Keratinocyte (primary cell): ENCODE data around the gene RNF166. TPM values are rescaled to one million over a fixed set of nuclear protein-coding genes. Genes with fewer than 3 reads are reported as not detected.

Experiments
- DNase-seq: peaks from one replicate; pipeline ENCODE4 v3.0.0-alpha.2; 2011; ENCODE audit warnings: low read depth, missing footprints, low spot score
- FAIRE-seq: peaks from 2 replicates; lab custom pipeline; 2011; peaks lifted over from hg19 to GRCh38; lab: Jason Lieb, UNC
- H2AFZ ChIP-seq: 2 replicates; pipeline ENCODE4 v1.6.0; 2012; ENCODE audit warnings: low read length, control low read depth, inconsistent platforms; ENCODE audit not compliant: control insufficient read depth
- H3K27ac ChIP-seq: 2 replicates; pipeline ENCODE4 v1.5.1; 2011; ENCODE audit warnings: low read length; ENCODE audit not compliant: control insufficient read depth, insufficient read depth
- H3K27me3 ChIP-seq: 3 replicates; pipeline ENCODE4 v1.6.0; 2011; ENCODE audit warnings: low read length; ENCODE audit not compliant: control insufficient read depth, insufficient read depth; ENCODE audit errors: extremely low read depth
- H3K36me3 ChIP-seq, 2 experiments: 2 replicates in 1 of 2; 3 replicates in 1 of 2; pipeline ENCODE4 v1.5.1; 2011; ENCODE audit warnings: low read length in 2 of 2, mild to moderate bottlenecking in 1 of 2; ENCODE audit not compliant: control insufficient read depth in 2 of 2, insufficient read depth in 2 of 2; ENCODE audit errors: extremely low read depth in 1 of 2
- H3K4me1 ChIP-seq: 3 replicates; pipeline ENCODE4 v1.5.1; 2011; ENCODE audit warnings: low read length; ENCODE audit not compliant: control insufficient read depth, insufficient read depth; ENCODE audit errors: extremely low read depth
- H3K4me2 ChIP-seq: 3 replicates; pipeline ENCODE4 v1.6.0; 2011; ENCODE audit warnings: low read depth, low read length; ENCODE audit not compliant: control insufficient read depth, insufficient read depth; ENCODE audit errors: extremely low read depth
- H3K4me3 ChIP-seq, 3 experiments: fragments of 200-600 bp in 1 of 3; sonication (generic) in 1 of 3; 2 replicates in 2 of 3; 3 replicates in 1 of 3; pipeline ENCODE4 v1.5.1; 2011 to 2016; ENCODE audit warnings: low read length in 3 of 3, mild to moderate bottlenecking in 3 of 3, control low read depth in 2 of 3, inconsistent platforms in 1 of 3, low read depth in 1 of 3, mixed read lengths in 1 of 3, mixed run types in 1 of 3, moderate library complexity in 1 of 3; ENCODE audit not compliant: control insufficient read depth in 2 of 3, insufficient read depth in 2 of 3; ENCODE audit errors: extremely low read depth in 1 of 3
- H3K79me2 ChIP-seq: 2 replicates; pipeline ENCODE4 v1.6.0; 2012; ENCODE audit warnings: low read length; ENCODE audit not compliant: control insufficient read depth, insufficient read depth
- H3K9ac ChIP-seq: 3 replicates; pipeline ENCODE4 v1.6.0; 2011; ENCODE audit warnings: low read length; ENCODE audit not compliant: control insufficient read depth, insufficient read depth; ENCODE audit errors: extremely low read depth
- H3K9me1 ChIP-seq: 3 replicates; pipeline ENCODE4 v1.6.0; 2011; ENCODE audit warnings: low read length; ENCODE audit not compliant: control insufficient read depth, insufficient read depth; ENCODE audit errors: extremely low read depth
- H3K9me3 ChIP-seq: 2 replicates; pipeline ENCODE4 v1.5.1; 2012; ENCODE audit warnings: low read depth, low read length; ENCODE audit not compliant: control insufficient read depth
- H4K20me1 ChIP-seq: 3 replicates; pipeline ENCODE4 v1.6.0; 2011; ENCODE audit warnings: low read length; ENCODE audit not compliant: control insufficient read depth, insufficient read depth; ENCODE audit errors: extremely low read depth
- EZH2 ChIP-seq: IDR thresholded peaks from one replicate; pipeline ENCODE4 v1.6.1; 2012; ENCODE audit warnings: inconsistent platforms, mild to moderate bottlenecking, low read length, moderate library complexity
- dilution Hi-C: fragments of 300-500 bp; cut with MboI; formaldehyde crosslinking; loops from one replicate; pipeline ENCODE4 v1.7.0; 2020; ENCODE audit warnings: low sequenced_read_pairs; ENCODE audit not compliant: extremely low pct_ligation_motif_present
- polyA plus RNA-seq, 5 experiments: library from polyadenylated mRNA; depleted of rRNA in 3 of 5; stranded (reverse) in 3 of 5; stranded (forward) in 1 of 5; unstranded in 1 of 5; fragments of >200 nt; gene quantifications; 1 replicate in 1 of 5; 2 replicates in 3 of 5; 3 replicates in 1 of 5; pipeline versions ENCODE4 v1.2.1 to v1.2.3, GENCODE V29; 2011 to 2012; ENCODE audit warnings: missing spikeins in 2 of 5, low read depth in 1 of 5, low replicate concordance in 1 of 5
- TF ChIP-seq, protein P1 (sequence below), 3 experiments: IDR thresholded peaks in 1 of 3; conservative IDR thresholded peaks in 1 of 3; optimal IDR thresholded peaks in 1 of 3; 2 replicates in 2 of 3; 3 replicates in 1 of 3; pipeline versions ENCODE3 to v1.5.1; 2011; ENCODE audit warnings: low read length in 3 of 3, mild to moderate bottlenecking in 3 of 3, moderate library complexity in 2 of 3, control low read depth in 1 of 3, inconsistent platforms in 1 of 3; ENCODE audit not compliant: insufficient read depth in 2 of 3; ENCODE audit errors: extremely low read depth in 1 of 3

The RNF166 gene
- polyA plus RNA-seq, 1 donor (not counting 4 experiments of a cell fraction or from before 2014, with no cell fraction given), result 3.4 TPM

DNA sequence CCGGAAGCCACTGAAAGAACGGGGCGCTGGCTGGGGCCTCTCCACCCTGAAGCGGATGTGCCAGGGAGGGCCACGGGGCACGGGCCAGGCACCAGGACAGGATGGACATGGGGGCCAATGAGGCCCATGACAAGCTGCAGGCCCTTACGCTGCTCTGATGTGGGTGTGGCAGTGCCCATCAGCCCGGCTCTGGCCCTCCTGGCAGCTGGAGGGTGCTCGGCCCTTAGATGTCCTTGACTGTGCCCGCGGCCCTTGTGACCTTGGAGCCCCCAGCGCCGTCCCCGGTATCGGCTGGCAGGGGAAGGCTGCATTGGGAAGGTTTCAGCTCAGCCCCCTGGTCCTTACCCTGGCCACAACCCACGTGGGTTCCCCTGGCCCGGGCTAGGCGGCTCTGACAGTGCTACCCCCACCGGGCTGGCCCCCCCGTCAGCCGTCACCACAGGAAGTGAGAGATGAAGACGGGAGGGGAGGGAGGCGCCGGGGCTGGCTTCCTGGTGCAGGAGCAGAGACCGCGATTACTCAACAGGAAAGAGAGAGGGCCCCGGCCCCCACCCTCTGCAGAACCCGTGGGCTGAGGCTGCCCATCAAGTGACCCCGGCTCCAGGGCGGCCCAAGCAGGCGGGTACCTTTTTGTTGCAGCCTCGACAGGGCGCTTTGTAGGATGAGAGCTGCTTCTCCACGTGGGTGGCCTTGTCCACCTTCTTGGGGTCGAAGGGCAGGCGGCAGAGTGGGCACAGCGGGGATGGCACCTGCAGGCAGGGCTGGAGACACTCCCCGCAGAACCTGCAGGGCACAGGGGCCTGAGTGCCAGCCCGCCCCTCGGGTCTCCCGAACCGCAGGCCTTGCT lies 5.3 kb downstream of the RNF166 start:
- FAIRE-seq (no peak), DNase-seq (no peak)
- dilution Hi-C loops, result no loop called here
- H3K4me2 ChIP-seq, result no peak overlapping the region
- H3K9me3 ChIP-seq, result no peaks in the 10 kb centered on the region
- no peak overlapping the region for H2AFZ ChIP-seq
- H3K4me1 ChIP-seq, result peaks cover 7% of the 10 kb centered on the region
- H4K20me1 ChIP-seq, result no peaks in the 10 kb centered on the region
- H3K27ac ChIP-seq, result no peak overlapping the region
- H3K36me3 ChIP-seq, result peaks cover 2 to 4% of the 10 kb centered on the region in 2 experiments
- H3K79me2 ChIP-seq, result no peaks in the 10 kb centered on the region
- H3K9ac ChIP-seq, result no peak overlapping the region
- H3K27me3 ChIP-seq, result no peaks in the 10 kb centered on the region
- H3K9me1 ChIP-seq, result no peaks in the 10 kb centered on the region
- H3K4me3 ChIP-seq, result no peak overlapping the region
- TF ChIP-seq EZH2, result no peak
- TF ChIP-seq, protein P1, sequence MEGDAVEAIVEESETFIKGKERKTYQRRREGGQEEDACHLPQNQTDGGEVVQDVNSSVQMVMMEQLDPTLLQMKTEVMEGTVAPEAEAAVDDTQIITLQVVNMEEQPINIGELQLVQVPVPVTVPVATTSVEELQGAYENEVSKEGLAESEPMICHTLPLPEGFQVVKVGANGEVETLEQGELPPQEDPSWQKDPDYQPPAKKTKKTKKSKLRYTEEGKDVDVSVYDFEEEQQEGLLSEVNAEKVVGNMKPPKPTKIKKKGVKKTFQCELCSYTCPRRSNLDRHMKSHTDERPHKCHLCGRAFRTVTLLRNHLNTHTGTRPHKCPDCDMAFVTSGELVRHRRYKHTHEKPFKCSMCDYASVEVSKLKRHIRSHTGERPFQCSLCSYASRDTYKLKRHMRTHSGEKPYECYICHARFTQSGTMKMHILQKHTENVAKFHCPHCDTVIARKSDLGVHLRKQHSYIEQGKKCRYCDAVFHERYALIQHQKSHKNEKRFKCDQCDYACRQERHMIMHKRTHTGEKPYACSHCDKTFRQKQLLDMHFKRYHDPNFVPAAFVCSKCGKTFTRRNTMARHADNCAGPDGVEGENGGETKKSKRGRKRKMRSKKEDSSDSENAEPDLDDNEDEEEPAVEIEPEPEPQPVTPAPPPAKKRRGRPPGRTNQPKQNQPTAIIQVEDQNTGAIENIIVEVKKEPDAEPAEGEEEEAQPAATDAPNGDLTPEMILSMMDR (optimal IDR thresholded peaks at IDR 0.05 in 1 of 3, IDR thresholded peaks at IDR 0.05 in 1 of 3, conservative IDR thresholded peaks at IDR 0.05 in 1 of 3; ENCODE audit: extremely low read depth in 1 of 3, insufficient read depth in 2 of 3, low read length in 3 of 3), result no peak

DNA sequence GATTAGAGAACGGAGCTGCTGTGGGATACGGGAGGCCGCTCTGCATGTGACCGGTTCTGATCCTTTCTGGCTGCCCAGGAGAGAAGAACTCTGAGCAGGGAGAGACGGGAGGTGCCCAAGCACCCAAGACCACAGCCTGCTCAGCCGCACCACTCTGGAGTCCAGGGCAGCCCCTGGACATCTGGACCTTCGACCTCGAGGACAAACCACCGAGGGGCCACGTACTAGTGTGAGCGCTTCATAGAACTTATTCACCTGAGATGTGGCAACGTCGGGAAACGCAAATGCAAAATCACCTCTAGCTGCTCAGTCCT lies 5.9 kb downstream of the RNF166 start:
- TF ChIP-seq, protein P1 (optimal IDR thresholded peaks at IDR 0.05 in 1 of 3, IDR thresholded peaks at IDR 0.05 in 1 of 3, conservative IDR thresholded peaks at IDR 0.05 in 1 of 3; ENCODE audit: extremely low read depth in 1 of 3, insufficient read depth in 2 of 3, low read length in 3 of 3), result no peak
- TF ChIP-seq EZH2, result no peak

More for the DNA sequence above, 5.9 kb downstream of the RNF166 start:
- no peak overlapping the region for H2AFZ ChIP-seq
- no peaks in the 10 kb centered on the region for H3K27me3 ChIP-seq
- no peak for FAIRE-seq
- no peak overlapping the region for H3K4me3 ChIP-seq
- H3K4me1 ChIP-seq, result peaks cover 3% of the 10 kb centered on the region
- H3K79me2 ChIP-seq, result no peaks in the 10 kb centered on the region
- H3K9me1 ChIP-seq, result no peaks in the 10 kb centered on the region
- H3K36me3 ChIP-seq, result peaks cover 2 to 4% of the 10 kb centered on the region in 2 experiments
- H3K9ac ChIP-seq, result no peak overlapping the region
- H3K4me2 ChIP-seq, result no peak overlapping the region
- no peaks in the 10 kb centered on the region for H3K9me3 ChIP-seq
- H3K27ac ChIP-seq, result no peak overlapping the region
- no peak for DNase-seq
- no peaks in the 10 kb centered on the region for H4K20me1 ChIP-seq
- dilution Hi-C loops, result no loop called here
